AML-193 (cell line): ENCODE results near the gene CYP19A1.
"Not testable (repeated sequence)": the region's sequence is repeated elsewhere in the genome, so short reads cannot be mapped to it uniquely, and the experiment has no call there.

Source experiments
- DNase-seq, 2 experiments: peaks; one replicate each; lab custom pipeline; 2025; lab: John Stamatoyannopoulos, UW

CYP19A1 gene

GRCh38 chr15:51261113-51261512 lies 77.3 kb downstream of the CYP19A1 start:
- not testable (repeated sequence) for DNase-seq

- DNase-seq = no peak
Measured at GRCh38 chr15:51260202-51260601, 78.2 kb downstream of the CYP19A1 start.

GRCh38 chr15:51255533-51255932 lies 82.9 kb downstream of the CYP19A1 start:
- DNase-seq = no peak

- DNase-seq = no peak
Measured at GRCh38 chr15:51253366-51253765, 85.0 kb downstream of the CYP19A1 start.

DNA sequence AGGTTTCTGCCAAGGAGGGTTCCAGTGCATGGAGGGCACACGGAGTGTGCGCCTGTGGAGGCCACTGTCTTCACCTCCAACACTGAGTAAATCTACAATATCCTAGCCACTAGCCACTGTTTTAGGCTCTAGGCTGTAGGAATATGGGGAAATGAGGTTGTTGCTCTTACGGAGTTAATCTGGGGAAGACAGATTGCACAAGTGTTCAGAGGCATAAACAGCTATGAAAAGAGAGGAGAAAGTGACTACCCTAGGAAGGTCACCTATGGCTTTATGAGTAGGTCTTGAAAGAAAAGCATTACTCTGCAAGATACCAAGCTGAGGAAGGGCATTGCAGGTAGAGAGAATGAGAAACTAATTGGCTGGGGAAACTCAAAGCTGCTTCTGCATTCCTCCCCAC lies 85.7 kb downstream of the CYP19A1 start:
- no peak for DNase-seq

DNA sequence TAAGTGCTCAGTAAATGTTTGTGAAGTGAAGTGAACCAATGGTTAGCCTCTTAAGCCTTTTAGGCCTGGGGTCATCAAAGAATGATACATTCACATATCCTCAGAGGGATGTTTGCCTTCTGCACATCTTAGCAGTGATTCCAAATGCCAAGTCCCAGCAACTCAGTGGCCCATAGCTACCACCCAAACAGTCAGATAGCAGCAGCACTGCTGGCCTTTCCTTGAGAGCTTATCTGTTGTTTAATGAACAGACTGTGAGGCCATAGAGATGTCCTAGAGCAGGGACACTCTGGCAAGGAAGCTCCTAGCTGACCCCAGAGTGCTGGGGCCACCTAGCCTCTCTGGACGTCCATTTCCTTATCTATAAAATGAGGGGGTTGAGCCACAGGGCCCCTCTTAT lies 86.8 kb downstream of the CYP19A1 start:
- DNase-seq = no peak

GRCh38 chr15:51250217-51251011 lies 88.0 kb downstream of the CYP19A1 start:
- no peak for DNase-seq

DNA sequence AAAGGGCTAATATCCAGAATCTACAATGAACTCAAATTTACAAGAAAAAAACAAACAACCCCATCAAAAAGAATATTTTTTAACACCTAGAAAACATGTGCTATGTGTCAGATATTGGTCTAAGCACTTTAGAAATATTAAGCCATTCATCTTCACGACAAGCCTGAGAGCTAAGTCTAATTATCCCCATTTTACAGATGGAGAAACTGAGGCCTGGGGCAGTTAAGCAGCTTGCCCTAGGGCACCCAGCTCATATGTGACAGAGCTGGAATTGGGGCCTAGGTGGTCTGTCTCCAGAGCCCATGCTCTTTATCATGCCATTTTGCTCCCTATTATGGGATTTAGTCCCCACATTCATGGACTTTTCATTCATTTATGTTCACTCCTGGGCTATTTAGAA lies 92.8 kb downstream of the CYP19A1 start:
- no peak for DNase-seq

DNA sequence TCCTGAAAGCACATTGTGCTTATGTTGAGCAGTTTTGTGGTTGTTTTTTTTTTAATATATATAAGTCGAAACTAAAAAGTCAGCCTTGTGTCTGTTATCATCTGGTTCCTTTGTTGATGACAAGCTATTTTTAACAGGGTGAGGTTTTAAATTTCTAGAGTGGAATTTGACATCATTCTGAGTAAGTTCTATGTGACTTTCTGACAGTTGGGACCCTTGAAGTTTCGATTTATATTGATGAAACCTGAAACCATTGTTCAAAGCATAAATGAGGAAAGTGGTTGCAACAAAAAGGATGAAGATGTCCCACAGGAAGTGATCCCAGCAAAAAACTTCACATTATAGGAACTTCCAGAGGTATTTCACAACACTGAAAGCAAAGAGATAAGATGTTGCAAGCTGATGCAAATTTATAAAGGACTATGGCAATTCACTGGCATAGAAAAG lies 94.0 kb downstream of the CYP19A1 start:
- DNase-seq = no peak

GRCh38 chr15:51243774-51244173 lies 94.6 kb downstream of the CYP19A1 start:
- DNase-seq = no peak

- no peak for DNase-seq
Measured at GRCh38 chr15:51240066-51240465, 98.3 kb downstream of the CYP19A1 start.

- DNase-seq = no peak
Measured at GRCh38 chr15:51237816-51238215, 100.6 kb downstream of the CYP19A1 start.

DNA sequence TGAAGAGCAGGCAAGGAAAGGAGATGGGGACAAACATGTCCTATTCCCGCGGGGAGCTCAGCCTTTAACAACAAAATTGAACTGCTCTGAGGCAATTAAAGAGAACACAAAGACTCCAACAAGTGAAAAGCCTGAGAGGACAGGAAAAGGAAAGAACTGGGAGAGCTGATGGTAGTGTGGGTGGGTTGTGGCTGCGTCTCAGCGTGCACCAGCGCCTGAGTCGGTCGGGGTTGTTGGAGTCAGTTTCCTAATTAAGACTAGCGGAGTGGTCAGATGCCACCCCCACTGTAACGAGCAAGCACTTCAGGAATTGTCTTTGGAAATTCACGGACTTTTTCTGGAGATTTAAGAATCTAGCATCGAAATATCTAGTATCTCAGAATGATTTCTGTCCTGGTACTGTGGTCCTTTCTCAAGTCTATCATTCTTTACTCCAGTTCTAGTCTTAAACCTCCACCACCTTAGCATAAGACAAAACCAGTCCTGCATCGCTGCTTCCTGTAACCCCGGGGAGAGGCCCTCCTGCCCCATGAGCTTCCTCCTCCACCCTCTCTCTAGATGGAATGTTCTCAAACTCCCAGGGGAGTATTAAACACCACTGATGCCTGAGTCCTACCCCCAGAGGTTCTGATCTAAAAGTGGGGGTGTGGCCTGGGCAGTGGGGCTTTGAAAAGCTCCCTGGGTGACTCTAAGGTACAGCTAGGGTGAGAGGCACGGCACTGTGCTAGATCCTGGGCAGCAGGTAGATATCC lies 104.0 kb downstream of the CYP19A1 start:
- DNase-seq = no peak

DNA sequence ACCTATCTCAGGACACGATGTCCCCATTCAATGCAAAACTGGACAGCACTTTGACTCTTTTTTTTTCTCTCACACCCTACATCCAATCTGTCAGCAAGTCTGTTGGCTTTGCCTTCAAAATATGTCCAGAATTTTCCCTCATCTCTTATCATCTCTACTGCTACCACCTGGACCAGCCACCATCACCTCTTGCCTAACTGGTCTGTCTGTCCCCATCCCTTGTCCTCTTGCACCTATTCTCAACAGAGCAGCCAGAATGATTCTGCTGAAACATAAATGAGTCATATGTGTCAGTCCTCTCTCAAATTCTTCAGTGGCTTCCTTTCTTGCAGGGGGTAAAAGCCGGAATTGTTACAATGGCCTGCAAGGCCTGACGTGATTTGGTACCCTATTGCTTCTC lies 105.8 kb downstream of the CYP19A1 start:
- DNase-seq = no peak

DNA sequence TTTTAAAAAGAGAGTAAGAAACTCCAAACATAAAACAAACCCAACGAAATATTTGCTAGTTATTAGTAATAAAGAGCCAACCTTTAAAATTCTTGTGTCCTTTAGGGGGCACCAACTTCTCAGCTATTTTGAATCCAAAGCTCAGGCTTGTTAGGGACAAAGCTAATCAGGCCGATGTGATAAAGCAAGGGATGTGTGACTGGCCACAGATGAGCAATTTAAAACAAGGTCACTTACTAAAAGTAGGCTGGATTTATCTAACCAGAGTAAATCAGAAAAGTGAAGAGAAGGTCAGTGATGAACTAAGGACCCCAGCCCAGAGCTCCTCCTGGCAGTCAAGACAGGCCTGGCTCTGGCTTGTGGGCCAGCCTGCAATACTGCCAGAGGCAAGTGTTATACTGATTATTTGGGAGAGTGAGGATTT lies 108.5 kb downstream of the CYP19A1 start:
- peak; percentile 6 to 27 for DNase-seq

GRCh38 chr15:51227940-51228732 lies 110.3 kb downstream of the CYP19A1 start:
- peak; percentile 38 to 47 for DNase-seq

DNA sequence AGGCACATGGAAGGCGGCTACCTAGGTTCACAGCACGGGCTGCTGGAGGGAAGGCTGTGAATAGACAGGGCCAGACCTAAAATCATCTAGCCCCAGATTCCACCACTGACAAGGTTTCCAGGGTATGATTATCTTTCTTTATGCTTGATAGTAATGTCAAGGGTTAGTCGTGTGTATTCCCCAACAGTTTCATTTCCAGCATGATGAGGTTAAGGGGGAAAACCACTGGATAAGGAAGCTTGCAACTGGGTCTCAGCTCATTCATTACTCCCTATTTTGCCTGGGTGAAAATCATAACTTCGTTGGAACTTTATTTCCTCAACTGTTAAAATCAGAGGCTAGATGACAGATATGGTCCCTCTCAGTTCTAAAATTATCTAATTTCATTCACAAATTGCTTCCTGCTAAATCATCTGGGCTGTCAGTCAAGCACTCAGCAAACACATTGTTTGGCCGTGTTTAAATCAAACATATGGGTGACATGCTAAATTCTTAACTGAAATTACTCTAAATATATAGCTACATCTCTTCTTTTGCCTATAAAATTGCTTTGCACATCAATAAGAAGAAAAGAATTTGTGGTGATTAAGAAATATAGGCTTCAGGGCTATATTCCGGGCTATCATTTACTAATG lies 111.7 kb downstream of the CYP19A1 start:
- DNase-seq = no peak

DNA sequence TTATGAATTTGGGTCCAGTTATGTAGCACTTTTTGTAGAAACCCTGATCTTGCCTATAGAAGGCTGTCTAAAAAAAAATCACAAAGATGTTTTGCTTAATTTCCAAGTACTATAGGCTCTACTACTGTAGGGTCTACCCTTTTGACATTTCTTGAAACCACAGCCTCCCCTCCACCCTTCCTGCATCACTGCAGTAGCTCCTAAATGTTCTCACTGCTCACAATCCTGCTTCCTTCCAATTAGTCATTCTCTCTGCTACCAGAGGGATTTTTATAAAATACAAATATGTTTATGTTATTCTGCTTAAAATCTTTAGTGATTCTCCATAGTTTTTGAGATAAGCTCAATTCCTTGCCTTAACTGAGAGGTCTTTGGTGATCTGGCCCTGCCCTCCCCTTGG lies 114.0 kb downstream of the CYP19A1 start:
- DNase-seq = no peak

DNA sequence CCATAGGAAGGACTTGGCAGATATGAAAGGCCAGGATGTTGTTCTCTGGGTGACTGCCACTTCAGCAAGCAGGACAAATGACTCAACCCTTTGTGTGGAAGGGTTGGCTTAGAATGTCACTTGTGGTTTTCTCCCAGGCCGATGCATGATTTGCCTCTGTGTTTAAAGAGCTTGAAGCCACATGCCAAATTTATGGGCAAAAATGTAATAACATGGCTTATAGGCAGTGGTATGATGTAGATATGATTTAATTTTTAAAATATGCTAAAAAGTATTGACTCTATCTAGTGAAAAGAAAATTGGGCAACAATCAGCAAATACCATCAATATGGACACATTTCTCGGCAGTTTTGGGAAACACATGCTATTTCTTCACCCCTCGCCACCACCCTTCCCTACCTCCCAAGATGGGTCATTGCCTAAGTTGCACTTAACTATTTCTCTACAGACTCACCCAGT lies 114.6 kb downstream of the CYP19A1 start:
- DNase-seq = no peak

DNA sequence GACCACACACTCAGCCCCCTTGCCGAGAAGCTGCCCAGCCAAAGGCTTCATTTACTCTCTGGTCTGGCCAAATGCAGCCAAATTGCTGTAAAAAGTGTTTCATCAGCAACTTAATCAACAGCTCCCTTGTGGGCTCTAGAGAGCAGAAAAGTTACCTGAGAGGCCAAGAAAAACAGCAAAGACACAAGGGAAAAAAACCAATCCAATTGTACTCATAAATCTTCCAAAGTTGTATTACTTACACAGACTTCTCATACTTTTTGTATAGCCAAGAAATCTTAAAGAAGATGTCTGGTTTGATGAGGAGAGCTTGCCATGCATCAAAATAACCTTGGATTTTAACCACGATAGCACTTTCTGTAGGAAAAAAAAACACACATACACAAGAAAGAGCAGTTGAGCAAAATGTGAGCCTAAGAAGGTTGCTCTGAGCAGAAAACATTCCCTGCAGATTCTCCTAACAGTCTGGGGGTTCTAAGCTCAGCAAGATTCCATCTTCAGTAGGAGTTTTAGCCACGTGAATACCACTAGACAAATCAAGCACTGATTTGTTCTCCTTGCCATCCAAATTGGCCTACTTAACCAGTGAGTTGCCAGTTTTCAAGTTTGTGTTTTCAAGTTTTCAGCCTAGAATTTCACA lies 120.0 kb downstream of the CYP19A1 start:
- DNase-seq = no peak

GRCh38 chr15:51212909-51213308 lies 125.5 kb downstream of the CYP19A1 start:
- DNase-seq = no peak
